Activated CD4-positive, alpha-beta T cell treated with anti-CD3 and anti-CD28 coated beads, Interleukin-2, amount 10 ng/mL, durations not matched to agents 7 days and 5 days (primary cell): ENCODE results near the gene ZC3H18. TPM values are rescaled to one million over a fixed set of nuclear protein-coding genes. Genes with fewer than 3 reads are reported as not detected.

ENCODE experiments used
- CTCF ChIA-PET: fragments of 350-600 bp; sonication (Branson Sonifier 250); formaldehyde crosslinking; loops from one replicate; lab custom pipeline; 2021; ENCODE audit warnings: antibody characterized with exemption; lab: Charles Lee
- POLR2A ChIA-PET: fragments of 350-600 bp; sonication (Branson Sonifier 250); formaldehyde crosslinking; loops from one replicate; lab custom pipeline; 2021; ENCODE audit warnings: antibody characterized with exemption; lab: Charles Lee
- DNase-seq: peaks from one replicate; pipeline ENCODE4 v3.0.0-alpha.2; 2020
- H3K27ac Mint-ChIP-seq: one replicate; pipeline ENCODE4 v1.8.0; 2021; ENCODE audit warnings: mild to moderate bottlenecking, moderate library complexity, mixed read lengths
- H3K27me3 Mint-ChIP-seq: one replicate; pipeline ENCODE4 v1.8.0; 2021; ENCODE audit warnings: mixed read lengths
- H3K36me3 Mint-ChIP-seq: one replicate; pipeline ENCODE4 v1.8.0; 2021; ENCODE audit warnings: low read depth, mixed read lengths
- H3K4me1 Mint-ChIP-seq: one replicate; pipeline ENCODE4 v1.8.0; 2021; ENCODE audit warnings: mixed read lengths
- H3K4me3 Mint-ChIP-seq: one replicate; pipeline ENCODE4 v1.8.0; 2021; ENCODE audit warnings: mild to moderate bottlenecking, moderate library complexity, mixed read lengths
- H3K9me3 Mint-ChIP-seq: one replicate; pipeline ENCODE4 v1.8.0; 2021; ENCODE audit warnings: mixed read lengths
- total RNA-seq, 2 experiments: library from RNA; stranded (reverse); gene quantifications; one replicate each; pipeline ENCODE4 v1.2.3, GENCODE V29; 2021

ZC3H18 gene
- total RNA-seq, 2 experiments from 2014 or later: 77.1 to 87.0 TPM

GRCh38 chr16:88618956-88619667, 48.9 kb downstream of the ZC3H18 start:
- Mint-ChIP-seq H3K27ac (peak overlapping the region; percentile 88), H3K27me3 (no peaks in the 10 kb centered on the region), H3K4me3 (no peak overlapping the region), H3K4me1 (peaks cover 30% of the 10 kb centered on the region), H3K9me3 (no peaks in the 10 kb centered on the region), H3K36me3 (peaks cover 19% of the 10 kb centered on the region)
- DNase-seq: no peak
- ChIA-PET CTCF (interaction anchor here (1.1 to 1.9 kb wide), 3 partner anchors 10 to 16 kb away, joined by 5 read pairs; no protein-coding TSS in a partner anchor), POLR2A (no interaction called here)

- H3K4me1 Mint-ChIP-seq: peaks cover 30% of the 10 kb centered on the region
- CTCF ChIA-PET: interaction anchor here (0.5 to 1.9 kb wide), 7 partner anchors 9 to 1001 kb away, joined by 3 to 5 read pairs (median 5); no protein-coding TSS in a partner anchor
- H3K9me3 Mint-ChIP-seq: no peaks in the 10 kb centered on the region
- H3K27ac Mint-ChIP-seq: peak overlapping the region; percentile 88
- H3K36me3 Mint-ChIP-seq: peaks cover 16% of the 10 kb centered on the region
- DNase-seq: peak; percentile 77
- no peaks in the 10 kb centered on the region for H3K27me3 Mint-ChIP-seq
- H3K4me3 Mint-ChIP-seq: peak overlapping the region; percentile 47
- POLR2A ChIA-PET: no interaction called here
Observed at GRCh38 chr16:88619859-88620815, 49.9 kb downstream of the ZC3H18 start.

- Mint-ChIP-seq H3K4me1 (peaks cover 31% of the 10 kb centered on the region), H3K4me3 (no peak overlapping the region), H3K27ac (no peak overlapping the region), H3K36me3 (peaks cover 22% of the 10 kb centered on the region), H3K9me3 (no peaks in the 10 kb centered on the region), H3K27me3 (no peaks in the 10 kb centered on the region)
- POLR2A ChIA-PET: no interaction called here
- no peak for DNase-seq
- CTCF ChIA-PET: no interaction called here
Observed at GRCh38 chr16:88622125-88622524, 51.9 kb downstream of the ZC3H18 start.

GRCh38 chr16:88622866-88623265, 52.7 kb downstream of the ZC3H18 start:
- Mint-ChIP-seq H3K27ac (no peak overlapping the region), H3K4me3 (no peak overlapping the region), H3K9me3 (no peaks in the 10 kb centered on the region), H3K36me3 (peaks cover 29% of the 10 kb centered on the region), H3K4me1 (peaks cover 31% of the 10 kb centered on the region), H3K27me3 (no peaks in the 10 kb centered on the region)
- DNase-seq: no peak
- CTCF ChIA-PET: no interaction called here
- POLR2A ChIA-PET: no interaction called here

- Mint-ChIP-seq H3K27me3 (no peaks in the 10 kb centered on the region), H3K4me1 (peaks cover 24% of the 10 kb centered on the region), H3K36me3 (peaks cover 36% of the 10 kb centered on the region), H3K4me3 (no peak overlapping the region), H3K27ac (no peak overlapping the region), H3K9me3 (no peaks in the 10 kb centered on the region)
- ChIA-PET POLR2A (no interaction called here), CTCF (no interaction called here)
- DNase-seq: no peak
Observed at GRCh38 chr16:88623858-88624257, 53.7 kb downstream of the ZC3H18 start.

GRCh38 chr16:88624481-88624880, 54.3 kb downstream of the ZC3H18 start:
- H3K9me3 Mint-ChIP-seq: no peaks in the 10 kb centered on the region
- DNase-seq: no peak
- CTCF ChIA-PET: no interaction called here
- H3K4me1 Mint-ChIP-seq: peaks cover 18% of the 10 kb centered on the region
- POLR2A ChIA-PET: no interaction called here
- no peaks in the 10 kb centered on the region for H3K27me3 Mint-ChIP-seq
- H3K4me3 Mint-ChIP-seq: no peak overlapping the region
- peaks cover 36% of the 10 kb centered on the region for H3K36me3 Mint-ChIP-seq
- no peak overlapping the region for H3K27ac Mint-ChIP-seq

- ChIA-PET CTCF (interaction anchor here (0.6 to 1.2 kb wide), 3 partner anchors 8 to 137 kb away, joined by 3 to 5 read pairs (median 3); no protein-coding TSS in a partner anchor), POLR2A (no interaction called here)
- Mint-ChIP-seq H3K27me3 (no peaks in the 10 kb centered on the region), H3K4me3 (no peak overlapping the region), H3K9me3 (no peaks in the 10 kb centered on the region), H3K27ac (no peak overlapping the region), H3K36me3 (peaks cover 37% of the 10 kb centered on the region), H3K4me1 (peaks cover 12% of the 10 kb centered on the region)
- no peak for DNase-seq
Observed at GRCh38 chr16:88624977-88625576, 54.9 kb downstream of the ZC3H18 start.

- DNase-seq: no peak
- Mint-ChIP-seq H3K9me3 (no peaks in the 10 kb centered on the region), H3K4me1 (peaks cover 4% of the 10 kb centered on the region), H3K4me3 (no peak overlapping the region), H3K36me3 (peaks cover 42% of the 10 kb centered on the region), H3K27me3 (no peaks in the 10 kb centered on the region), H3K27ac (peak overlapping the region; percentile 13)
- POLR2A ChIA-PET: no interaction called here
- CTCF ChIA-PET: interaction anchor here (1.2 to 1.6 kb wide), 3 partner anchors 9 to 37 kb away, joined by 3 to 5 read pairs (median 3); no protein-coding TSS in a partner anchor
Observed at GRCh38 chr16:88626646-88627045, 56.4 kb downstream of the ZC3H18 start.

- H3K36me3 Mint-ChIP-seq: peaks cover 44% of the 10 kb centered on the region
- CTCF ChIA-PET: interaction anchor here (1.0 to 1.6 kb wide), 2 partner anchors 15 to 18 kb away, joined by 3 to 4 read pairs; no protein-coding TSS in a partner anchor
Observed at GRCh38 chr16:88627531-88628411, 57.6 kb downstream of the ZC3H18 start.

GRCh38 chr16:88628512-88628974, 58.3 kb downstream of the ZC3H18 start:
- Mint-ChIP-seq H3K9me3 (no peaks in the 10 kb centered on the region), H3K27me3 (no peaks in the 10 kb centered on the region), H3K4me1 (peaks cover 13% of the 10 kb centered on the region), H3K27ac (no peak overlapping the region), H3K36me3 (peaks cover 36% of the 10 kb centered on the region), H3K4me3 (no peak overlapping the region)
- no peak for DNase-seq
- ChIA-PET CTCF (interaction anchor here (1.3 to 1.4 kb wide), 3 partner anchors 9 to 52 kb away, joined by 3 to 5 read pairs (median 3); partner anchors contain the start of gene IL17C), POLR2A (no interaction called here)

More at GRCh38 chr16:88627531-88628411, 57.6 kb downstream of the ZC3H18 start:
- H3K9me3 Mint-ChIP-seq: no peaks in the 10 kb centered on the region
- H3K4me3 Mint-ChIP-seq: no peak overlapping the region
- H3K4me1 Mint-ChIP-seq: peaks cover 7% of the 10 kb centered on the region
- POLR2A ChIA-PET: no interaction called here
- no peaks in the 10 kb centered on the region for H3K27me3 Mint-ChIP-seq
- H3K27ac Mint-ChIP-seq: peak overlapping the region; percentile 54
- DNase-seq: no peak

GRCh38 chr16:88629835-88630234, 59.6 kb downstream of the ZC3H18 start:
- H3K9me3 Mint-ChIP-seq: no peaks in the 10 kb centered on the region
- DNase-seq: no peak
- H3K4me1 Mint-ChIP-seq: peaks cover 17% of the 10 kb centered on the region
- POLR2A ChIA-PET: no interaction called here
- CTCF ChIA-PET: interaction anchor here (1.3 to 1.4 kb wide), 3 partner anchors 8 to 51 kb away, joined by 3 to 5 read pairs (median 3); partner anchors contain the start of gene IL17C
- H3K27me3 Mint-ChIP-seq: no peaks in the 10 kb centered on the region
- H3K36me3 Mint-ChIP-seq: peaks cover 33% of the 10 kb centered on the region
- no peak overlapping the region for H3K4me3 Mint-ChIP-seq
- H3K27ac Mint-ChIP-seq: no peak overlapping the region
